HCT116 (cell line): ENCODE results near the gene DLD. TPM values are rescaled to one million over a fixed set of nuclear protein-coding genes. Genes with fewer than 3 reads are reported as not detected.

ENCODE experiments used
- ATAC-seq: fragments of 200-7000 bp; cut with Tn5 transposase; 2 replicates; pipeline ENCODE4 v1.9.1; 2020; ENCODE audit warnings: mild to moderate bottlenecking, moderate library complexity
- BruUV-seq: library from RNA; stranded (reverse); fragments of 400-500 nt; replicated peaks from 2 replicates; lab custom pipeline; 2021; lab: Mats Ljungman, UMichigan
- CTCF ChIA-PET: fragments of 300-600 bp; sonication (Branson Sonifier 250); formaldehyde crosslinking; loops from one replicate; lab custom pipeline; 2021; ENCODE audit warnings: antibody characterized with exemption; lab: Charles Lee
- POLR2A ChIA-PET: fragments of 300-600, 350-600 bp; sonication (Branson Sonifier 250); formaldehyde crosslinking; loops from one replicate; lab custom pipeline; 2021; ENCODE audit warnings: antibody characterized with exemption; lab: Charles Lee
- RAD21 ChIA-PET, 2 experiments: fragments of 300-600 bp; sonication (Branson Sonifier 250); formaldehyde crosslinking; loops; one replicate each; lab custom pipeline; 2023; ENCODE audit warnings: low total read pairs in 2 of 2; ENCODE audit not compliant: uncharacterized antibody in 2 of 2, unreplicated experiment in 2 of 2, low non-redundant PET in 1 of 2; lab: Charles Lee
- DNase-seq: peaks from one replicate; pipeline ENCODE4 v3.0.0-alpha.2; 2010; ENCODE audit warnings: low read depth, low spot score
- H2AFZ ChIP-seq: fragments of 200-600 bp; shearing (Covaris generic), sonication (generic); 2 replicates; pipeline ENCODE4 v1.6.1; 2017; ENCODE audit warnings: low read depth, mixed run types, mixed read lengths, antibody characterized with exemption, low read length; ENCODE audit not compliant: poor library complexity, severe bottlenecking
- H3K27ac ChIP-seq: 2 replicates; pipeline ENCODE4 v1.5.1; 2012; ENCODE audit warnings: low read depth, low read length
- H3K27me3 ChIP-seq: fragments of 200-600 bp; sonication (generic); 2 replicates; pipeline ENCODE4 v1.6.1; 2016; ENCODE audit warnings: mixed run types, low read length, mixed read lengths; ENCODE audit not compliant: insufficient read depth
- H3K36me3 ChIP-seq, 2 experiments: fragments of 200-500 bp in 1 of 2; fragments of 200-600 bp in 1 of 2; sonication (Bioruptor generic) in 1 of 2; sonication (generic) in 1 of 2; 2 replicates each; pipeline versions ENCODE4 v1.5.1 to v1.6.1; 2014 to 2016; ENCODE audit warnings: low read length in 2 of 2, inconsistent platforms in 1 of 2, mixed read lengths in 1 of 2, mixed run types in 1 of 2; ENCODE audit not compliant: insufficient read depth in 2 of 2, control insufficient read depth in 1 of 2
- H3K4me1 ChIP-seq, 2 experiments: fragments of 200-600 bp in 1 of 2; sonication (generic) in 1 of 2; 2 replicates each; pipeline versions ENCODE4 v1.5.1 to v1.6.1; 2012 to 2017; ENCODE audit warnings: low read length in 2 of 2, inconsistent platforms in 1 of 2, mild to moderate bottlenecking in 1 of 2, mixed read lengths in 1 of 2, mixed run types in 1 of 2, moderate library complexity in 1 of 2; ENCODE audit not compliant: insufficient read depth in 2 of 2, control insufficient read depth in 1 of 2
- H3K4me2 ChIP-seq: fragments of 200-600 bp; sonication (generic); 2 replicates; pipeline ENCODE4 v1.6.1; 2017; ENCODE audit warnings: mixed run types, low read length, mixed read lengths
- H3K4me3 ChIP-seq, 2 experiments: fragments of 200-600 bp in 1 of 2; sonication (generic) in 1 of 2; replicated peaks in 1 of 2; 2 replicates each; pipeline ENCODE4 v1.5.1; 2011 to 2016; ENCODE audit warnings: low read length in 2 of 2, control low read depth in 1 of 2, low read depth in 1 of 2, mild to moderate bottlenecking in 1 of 2, mixed read lengths in 1 of 2, mixed run types in 1 of 2
- H3K79me2 ChIP-seq: fragments of 200-600 bp; sonication (generic); 2 replicates; pipeline ENCODE4 v1.6.1; 2017; ENCODE audit warnings: mild to moderate bottlenecking, mixed run types, low read length, moderate library complexity, mixed read lengths; ENCODE audit not compliant: insufficient read depth
- H3K9ac ChIP-seq: fragments of 200-600 bp; sonication (generic); 2 replicates; pipeline ENCODE4 v1.6.1; 2016; ENCODE audit warnings: low read length, mixed read lengths
- H3K9me2 ChIP-seq: fragments of 200-600 bp; sonication (generic), shearing (Covaris generic); 2 replicates; pipeline ENCODE4 v1.6.1; 2017; ENCODE audit warnings: mixed run types, mild to moderate bottlenecking, moderate library complexity; ENCODE audit not compliant: insufficient read depth
- H3K9me3 ChIP-seq, 2 experiments: fragments of 200-500 bp in 1 of 2; fragments of 200-600 bp in 1 of 2; sonication (Bioruptor generic) in 1 of 2; sonication (generic) in 1 of 2; 2 replicates each; pipeline ENCODE4 v1.6.1; 2014 to 2017; ENCODE audit warnings: low read length in 2 of 2, mixed read lengths in 2 of 2, inconsistent platforms in 1 of 2, low read depth in 1 of 2, mild to moderate bottlenecking in 1 of 2, mixed run types in 1 of 2, moderate library complexity in 1 of 2; ENCODE audit not compliant: control insufficient read depth in 1 of 2, insufficient read depth in 1 of 2
- H4K20me1 ChIP-seq: fragments of 200-600 bp; sonication (generic), shearing (Covaris generic); 2 replicates; pipeline ENCODE4 v1.6.1; 2017; ENCODE audit warnings: mixed run types, mild to moderate bottlenecking, moderate library complexity; ENCODE audit not compliant: insufficient read depth
- ATF3 ChIP-seq: IDR thresholded peaks from 2 replicates; pipeline ENCODE4 v1.6.1; 2012
- CBX3 ChIP-seq: IDR thresholded peaks from 2 replicates; pipeline ENCODE4 v1.6.1; 2012; ENCODE audit warnings: low read depth
- EGR1 ChIP-seq: IDR thresholded peaks from 2 replicates; pipeline ENCODE4 v1.6.1; 2012; ENCODE audit warnings: low read depth
- EZH2phosphoT487 ChIP-seq: fragments of 200-600 bp; IDR thresholded peaks from 2 replicates; pipeline ENCODE4 v1.6.1; 2018; ENCODE audit warnings: antibody characterized with exemption, borderline replicate concordance
- MAX ChIP-seq: IDR thresholded peaks from 2 replicates; pipeline ENCODE4 v1.6.1; 2012
- POLR2AphosphoS5 ChIP-seq: IDR thresholded peaks from 2 replicates; pipeline ENCODE4 v1.6.1; 2011; ENCODE audit warnings: mild to moderate bottlenecking, low read depth, low read length, moderate library complexity
- RAD21 ChIP-seq: IDR thresholded peaks from 2 replicates; pipeline ENCODE4 v1.6.1; 2012; ENCODE audit warnings: low read depth, mild to moderate bottlenecking
- REST ChIP-seq: IDR thresholded peaks from 2 replicates; pipeline ENCODE4 v1.6.1; 2012; ENCODE audit warnings: low read depth
- SIN3A ChIP-seq: IDR thresholded peaks from 2 replicates; pipeline ENCODE4 v1.6.1; 2012; ENCODE audit warnings: low read depth
- SP1 ChIP-seq: IDR thresholded peaks from 2 replicates; pipeline ENCODE4 v1.6.1; 2012; ENCODE audit warnings: low read depth
- SRF ChIP-seq: IDR thresholded peaks from 2 replicates; pipeline ENCODE4 v1.6.1; 2012; ENCODE audit warnings: low read depth
- YY1 ChIP-seq: IDR thresholded peaks from 2 replicates; pipeline ENCODE4 v1.6.1; 2011; ENCODE audit warnings: low read length, low read depth, moderate library complexity, mild to moderate bottlenecking; ENCODE audit not compliant: insufficient replicate concordance; ENCODE audit errors: extremely low read depth
- ZBTB33 ChIP-seq: IDR thresholded peaks from 2 replicates; pipeline ENCODE4 v1.6.1; 2011; ENCODE audit warnings: mild to moderate bottlenecking, low read length, moderate library complexity; ENCODE audit not compliant: insufficient replicate concordance; ENCODE audit errors: extremely low read depth
- ZNF274 ChIP-seq: fragments of 200-500 bp; sonication (Bioruptor generic); IDR thresholded peaks from 2 replicates; pipeline ENCODE4 v1.6.1; 2014; ENCODE audit warnings: mild to moderate bottlenecking, low read depth, low read length, inconsistent platforms
- intact Hi-C: fragments of 100-400 bp; cut with micrococcal nuclease; formaldehyde crosslinking; loops from 2 replicates; pipeline ENCODE4 v1.10.0; 2022
- total RNA-seq: library from RNA; stranded (reverse); gene quantifications from one replicate; pipeline ENCODE4 v1.2.1, GENCODE V29; 2021; ENCODE audit not compliant: unreplicated experiment

The DLD gene
- total RNA-seq, 1 experiment from 2014 or later: 104 TPM

GRCh38 chr7:107918948-107919347 is 28.0 kb downstream of the DLD start:
- no peaks in the 10 kb centered on the region for H3K27me3 ChIP-seq
- peaks cover under 1 to 5% of the 10 kb centered on the region in 2 experiments; a peak in 3 of 4 replicates for H3K4me1 ChIP-seq
- no peak overlapping the region for H3K4me2 ChIP-seq
- H3K79me2 ChIP-seq: peaks cover 6% of the 10 kb centered on the region
- DNase-seq (no peak), ATAC-seq (no peak)
- no peaks in the 10 kb centered on the region for H4K20me1 ChIP-seq
- no TSS peak for BruUV-seq
- ChIA-PET POLR2A (no interaction called here), RAD21 (no interaction called here), CTCF (no interaction called here)
- intact Hi-C loops: no loop called here
- no peaks in the 10 kb centered on the region for H3K9me2 ChIP-seq
- H3K27ac ChIP-seq: no peak overlapping the region
- H3K36me3 ChIP-seq: peaks cover 31 to 34% of the 10 kb centered on the region in 2 experiments
- H3K9me3 ChIP-seq: no peaks in the 10 kb centered on the region
- TF ChIP-seq SIN3A: no peak
- H3K9ac ChIP-seq: no peak overlapping the region
- H2AFZ ChIP-seq: no peak overlapping the region
- H3K4me3 ChIP-seq: no peak overlapping the region

GRCh38 chr7:107920048-107920772 is 29.2 kb downstream of the DLD start:
- Histone ChIP-seq H4K20me1 (no peaks in the 10 kb centered on the region), H3K36me3 (peaks cover 30 to 34% of the 10 kb centered on the region in 2 experiments), H3K9me3 (no peaks in the 10 kb centered on the region), H2AFZ (no peak overlapping the region), H3K9ac (no peak overlapping the region), H3K79me2 (no peaks in the 10 kb centered on the region; the same call in 1 of the 2 replicates), H3K27ac (no peak overlapping the region), H3K4me1 (no peaks in the 10 kb centered on the region), H3K27me3 (no peaks in the 10 kb centered on the region), H3K4me3 (no peak overlapping the region), H3K4me2 (no peak overlapping the region), H3K9me2 (no peaks in the 10 kb centered on the region)
- RAD21 ChIA-PET: no interaction called here
- no peak for DNase-seq
- no TSS peak for BruUV-seq
- intact Hi-C loops: no loop called here
- no peak for ATAC-seq
- CTCF ChIA-PET: no interaction called here
- POLR2A ChIA-PET: no interaction called here
- TF ChIP-seq ATF3: no peak
- TF ChIP-seq SIN3A: no peak
- no peak for TF ChIP-seq RAD21
- no peak for TF ChIP-seq ZNF274
- TF ChIP-seq CBX3: no peak
- TF ChIP-seq EZH2phosphoT487: no peak
- no peak for TF ChIP-seq ZBTB33
- TF ChIP-seq EGR1: no peak
- no peak for TF ChIP-seq REST
- no peak for TF ChIP-seq POLR2AphosphoS5
- no peak for TF ChIP-seq SP1
- TF ChIP-seq MAX: no peak
- no peak for TF ChIP-seq YY1
- no peak for TF ChIP-seq SRF
